HCEC 1CT (cell line): ENCODE measurements around the gene ARHGEF7.

Source experiments
- DNase-seq: peaks from one replicate; pipeline ENCODE4 v3.0.0-alpha.2; 2017

ARHGEF7 gene

GRCh38 chr13:111259058-111259457, 143.9 kb downstream of the ARHGEF7 start:
- no peak for DNase-seq

GRCh38 chr13:111261326-111261725, 146.2 kb downstream of the ARHGEF7 start:
- DNase-seq = no peak

GRCh38 chr13:111262281-111262680, 147.2 kb downstream of the ARHGEF7 start:
- DNase-seq = no peak

- DNase-seq = no peak
Measured at GRCh38 chr13:111262715-111263114, 147.6 kb downstream of the ARHGEF7 start.

GRCh38 chr13:111263566-111263965, 148.5 kb downstream of the ARHGEF7 start:
- DNase-seq = no peak

- DNase-seq = no peak
Measured at GRCh38 chr13:111265006-111265700, 150.0 kb downstream of the ARHGEF7 start.

- no peak for DNase-seq
Measured at GRCh38 chr13:111265701-111266035, 150.6 kb downstream of the ARHGEF7 start.

GRCh38 chr13:111267205-111267604, 152.1 kb downstream of the ARHGEF7 start:
- DNase-seq = no peak

- peak; percentile 38 for DNase-seq
Measured at GRCh38 chr13:111267784-111268183, 152.7 kb downstream of the ARHGEF7 start.

GRCh38 chr13:111269508-111269907, 154.4 kb downstream of the ARHGEF7 start:
- DNase-seq = no peak

- DNase-seq = no peak
Measured at GRCh38 chr13:111270126-111270525, 155.0 kb downstream of the ARHGEF7 start.

GRCh38 chr13:111270765-111271698, 155.9 kb downstream of the ARHGEF7 start:
- peak; percentile 66 for DNase-seq

GRCh38 chr13:111272117-111272516, 157.0 kb downstream of the ARHGEF7 start:
- DNase-seq = no peak

GRCh38 chr13:111275382-111275781, 160.3 kb downstream of the ARHGEF7 start:
- no peak for DNase-seq

- no peak for DNase-seq
Measured at GRCh38 chr13:111275995-111276618, 161.0 kb downstream of the ARHGEF7 start.

- no peak for DNase-seq
Measured at GRCh38 chr13:111278258-111278657, 163.1 kb downstream of the ARHGEF7 start.

GRCh38 chr13:111278743-111279652, 163.9 kb downstream of the ARHGEF7 start:
- DNase-seq = no peak

GRCh38 chr13:111280226-111280625, 165.1 kb downstream of the ARHGEF7 start:
- no peak for DNase-seq

GRCh38 chr13:111280681-111281585, 165.8 kb downstream of the ARHGEF7 start:
- peak; percentile 79 for DNase-seq

- DNase-seq = peak; percentile 8
Measured at GRCh38 chr13:111281751-111282311, 166.7 kb downstream of the ARHGEF7 start.

GRCh38 chr13:111282425-111282824, 167.3 kb downstream of the ARHGEF7 start:
- DNase-seq = no peak
